Fibroblast of skin of right quadriceps (primary cell): Measurements from ENCODE around the gene MAPT.
"Not testable (repeated sequence)": the region's sequence is repeated elsewhere in the genome, so short reads cannot be mapped to it uniquely, and the experiment has no call there.

Experiments
- DNase-seq: peaks from one replicate; pipeline ENCODE4 v3.0.0-alpha.2; 2013

The MAPT gene

GRCh38 chr17:46013502-46014165 lies 119.3 kb downstream of the MAPT start:
- peak; percentile 59 for DNase-seq

- DNase-seq, result not testable (repeated sequence)
Measured at GRCh38 chr17:46019408-46019925, 125.1 kb downstream of the MAPT start.

- DNase-seq, result no peak
Measured at GRCh38 chr17:46020023-46020761, 125.8 kb downstream of the MAPT start.

- no peak for DNase-seq
Measured at GRCh38 chr17:46020998-46021397, 126.6 kb downstream of the MAPT start.

- not testable (repeated sequence) for DNase-seq
Measured at GRCh38 chr17:46023366-46023765, 129.0 kb downstream of the MAPT start.

GRCh38 chr17:46023783-46024388 lies 129.5 kb downstream of the MAPT start:
- no peak for DNase-seq

- no peak for DNase-seq
Measured at GRCh38 chr17:46024590-46024989, 130.2 kb downstream of the MAPT start.

- DNase-seq, result no peak
Measured at GRCh38 chr17:46025060-46025459, 130.7 kb downstream of the MAPT start.

GRCh38 chr17:46025510-46026165 lies 131.3 kb downstream of the MAPT start:
- no peak for DNase-seq

- no peak for DNase-seq
Measured at GRCh38 chr17:46026166-46027047, 132.1 kb downstream of the MAPT start.

- no peak for DNase-seq
Measured at GRCh38 chr17:46027048-46027975, 133.0 kb downstream of the MAPT start.

- DNase-seq, result no peak
Measured at GRCh38 chr17:46027976-46028325, 133.6 kb downstream of the MAPT start.

- DNase-seq, result no peak
Measured at GRCh38 chr17:46028374-46028773, 134.0 kb downstream of the MAPT start.

- DNase-seq, result no peak
Measured at GRCh38 chr17:46028981-46029565, 134.7 kb downstream of the MAPT start.

GRCh38 chr17:46029627-46030026 lies 135.3 kb downstream of the MAPT start:
- no peak for DNase-seq

GRCh38 chr17:46030752-46031151 lies 136.4 kb downstream of the MAPT start:
- DNase-seq, result no peak

GRCh38 chr17:46031440-46031839 lies 137.1 kb downstream of the MAPT start:
- DNase-seq, result no peak

GRCh38 chr17:46031920-46032319 lies 137.6 kb downstream of the MAPT start:
- DNase-seq, result no peak

GRCh38 chr17:46032909-46033308 lies 138.6 kb downstream of the MAPT start:
- DNase-seq, result no peak

GRCh38 chr17:46033392-46033791 lies 139.0 kb downstream of the MAPT start:
- no peak for DNase-seq
